Stimulated activated effector memory CD8-positive, alpha-beta T cell treated with anti-CD3 and anti-CD28 coated beads, Interleukin-12 subunit alpha, Interleukin-12 subunit beta, amount 100 ng/mL, for 72 hours (primary cell): ENCODE measurements around the gene SEC24C.

Experiments
- ATAC-seq: fragments of 150-1000 bp; cut with Tn5 transposase; 2 replicates; pipeline ENCODE4 v1.10.0; 2021
- DNase-seq, 2 donors: peaks; one replicate each; pipeline ENCODE4 v3.0.0; 2021 to 2022; ENCODE audit warnings: low spot score in 2 of 2
- H3K27ac Mint-ChIP-seq: one replicate; pipeline ENCODE4 v1.8.0; 2022; ENCODE audit warnings: mild to moderate bottlenecking, mixed read lengths
- H3K36me3 Mint-ChIP-seq: one replicate; pipeline ENCODE4 v1.8.0; 2022; ENCODE audit warnings: mild to moderate bottlenecking, mixed read lengths
- H3K4me1 Mint-ChIP-seq: one replicate; pipeline ENCODE4 v1.8.0; 2022; ENCODE audit warnings: mixed read lengths
- H3K4me3 Mint-ChIP-seq: one replicate; pipeline ENCODE4 v1.8.0; 2022; ENCODE audit warnings: mild to moderate bottlenecking, mixed read lengths
- H3K9me3 Mint-ChIP-seq: one replicate; pipeline ENCODE4 v1.8.0; 2022; ENCODE audit warnings: mixed read lengths

SEC24C gene

DNA sequence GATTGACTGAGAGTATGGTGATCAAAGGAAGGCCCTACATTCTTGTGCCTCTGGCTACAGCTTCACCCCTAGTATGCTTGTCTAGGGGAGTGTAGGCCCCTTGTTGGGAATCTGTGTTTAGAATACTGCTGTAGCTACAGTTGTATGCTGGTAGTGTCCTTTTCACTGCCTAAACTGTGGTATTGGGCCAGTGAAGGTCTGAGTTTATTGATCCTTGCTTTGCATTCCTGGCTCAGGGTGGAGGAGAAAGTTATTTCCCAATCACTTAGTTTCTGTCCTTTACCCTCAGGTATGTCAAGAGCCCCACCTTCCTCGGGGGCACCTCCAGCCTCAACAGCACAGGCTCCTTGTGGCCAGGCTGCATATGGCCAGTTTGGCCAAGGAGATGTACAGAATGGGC lies 6.6 kb downstream of the SEC24C start:
- peaks cover 43% of the 10 kb centered on the region for H3K4me1 Mint-ChIP-seq
- peaks cover 100% of the 10 kb centered on the region for H3K36me3 Mint-ChIP-seq
- H3K27ac Mint-ChIP-seq, result peak overlapping the region; percentile 77
- no peak overlapping the region for H3K4me3 Mint-ChIP-seq
- no peak for DNase-seq
- no peak for ATAC-seq
- no peaks in the 10 kb centered on the region for H3K9me3 Mint-ChIP-seq

DNA sequence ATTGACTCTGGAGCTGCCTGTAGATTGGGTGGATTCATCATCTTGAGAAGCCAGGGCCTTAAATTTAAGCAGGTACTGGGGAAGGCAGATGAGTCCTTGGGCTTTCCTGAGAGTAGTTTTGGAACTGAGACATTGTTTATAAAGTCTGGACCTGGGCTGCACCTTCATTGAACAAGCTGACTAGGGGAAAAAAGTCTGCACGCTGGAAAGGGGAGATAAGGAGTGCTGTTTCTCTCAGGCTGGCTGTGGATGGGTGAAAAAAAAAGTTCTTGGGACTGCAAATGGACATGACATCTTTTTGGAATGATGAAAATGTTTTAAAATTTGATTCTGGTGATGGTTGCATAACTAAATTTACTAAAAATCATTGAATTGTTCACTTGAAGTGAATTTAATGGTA lies 12.0 kb downstream of the SEC24C start:
- ATAC-seq, result no peak
- Mint-ChIP-seq H3K27ac (peak overlapping the region; percentile 34), H3K4me1 (peaks cover 60% of the 10 kb centered on the region), H3K9me3 (no peaks in the 10 kb centered on the region), H3K4me3 (no peak overlapping the region), H3K36me3 (peaks cover 100% of the 10 kb centered on the region)
- DNase-seq, result no peak

DNA sequence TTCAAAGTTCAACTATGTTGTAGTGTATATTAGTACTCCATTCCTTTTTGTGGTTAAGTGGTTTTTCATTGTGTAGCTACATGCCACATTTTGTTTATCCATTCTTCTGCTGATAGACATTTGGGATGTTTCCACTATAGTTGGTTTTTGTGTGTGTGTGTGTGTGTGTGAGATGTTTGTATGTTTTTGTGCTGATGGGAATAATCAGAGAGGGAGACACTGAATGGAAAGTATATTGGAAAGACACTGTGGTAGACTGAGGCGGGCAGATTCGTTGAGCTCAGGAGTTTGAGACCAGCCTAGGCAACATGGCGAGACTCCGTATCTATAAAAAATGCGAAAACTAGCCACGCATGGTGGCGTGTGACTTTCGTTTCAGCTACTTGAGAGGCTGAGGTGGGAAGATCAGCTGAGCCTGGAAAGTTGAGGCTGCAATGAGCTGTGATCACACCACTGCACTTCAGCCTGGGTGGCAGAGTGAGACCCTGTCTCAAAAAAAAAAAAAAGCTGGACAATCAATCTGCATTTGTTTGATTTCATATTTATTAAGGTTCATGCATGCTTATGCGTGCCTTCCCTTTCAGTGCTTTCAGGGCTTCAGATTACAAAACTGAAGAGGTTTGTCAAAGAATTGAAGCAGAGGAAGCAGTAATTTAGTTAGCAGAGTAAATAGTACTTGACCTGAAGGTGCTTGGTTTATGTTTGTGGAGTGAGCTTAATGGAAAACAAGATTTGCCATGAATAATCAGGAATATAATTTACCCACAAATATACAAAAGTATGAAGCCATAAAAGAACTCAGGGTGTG lies 14.7 kb downstream of the SEC24C start:
- Mint-ChIP-seq H3K9me3 (no peaks in the 10 kb centered on the region), H3K4me1 (peaks cover 87% of the 10 kb centered on the region), H3K36me3 (peaks cover 100% of the 10 kb centered on the region), H3K4me3 (peak overlapping the region; percentile 58), H3K27ac (peak overlapping the region; percentile 77)
- DNase-seq (no peak), ATAC-seq (peak; percentile 27)

GRCh38 chr10:73759512-73760115 lies 15.4 kb downstream of the SEC24C start:
- H3K4me3 Mint-ChIP-seq, result peak overlapping the region; percentile 58
- H3K4me1 Mint-ChIP-seq, result peaks cover 85% of the 10 kb centered on the region
- DNase-seq, result peak in 1 of 2 donors; percentile 72
- no peaks in the 10 kb centered on the region for H3K9me3 Mint-ChIP-seq
- H3K27ac Mint-ChIP-seq, result peak overlapping the region; percentile 77
- peak; percentile 81 for ATAC-seq
- H3K36me3 Mint-ChIP-seq, result peaks cover 100% of the 10 kb centered on the region

GRCh38 chr10:73761781-73762180 lies 17.6 kb downstream of the SEC24C start:
- Mint-ChIP-seq H3K9me3 (no peaks in the 10 kb centered on the region), H3K36me3 (peaks cover 100% of the 10 kb centered on the region), H3K4me3 (no peak overlapping the region), H3K4me1 (peaks cover 82% of the 10 kb centered on the region), H3K27ac (peak overlapping the region; percentile 77)
- no peak for DNase-seq
- ATAC-seq, result no peak

DNA sequence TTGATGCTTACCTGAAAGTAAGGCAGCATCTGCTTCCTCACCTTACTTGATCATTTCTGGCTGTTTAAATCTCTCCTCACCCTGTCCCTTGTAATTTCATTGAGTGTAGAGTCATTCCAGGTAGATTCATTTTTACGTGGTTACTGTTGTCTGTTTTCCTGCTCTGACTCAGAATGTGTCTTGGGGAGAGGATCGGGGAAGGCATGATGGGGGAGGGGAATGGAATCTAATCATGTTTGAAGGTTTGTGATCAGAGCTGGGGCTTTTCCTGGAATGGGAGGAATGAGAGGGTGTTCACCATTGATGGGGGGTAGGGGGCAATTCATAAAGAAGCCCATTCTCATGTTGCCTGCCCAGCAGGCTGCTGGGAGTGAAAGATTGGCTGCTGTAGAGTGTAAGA lies 18.7 kb downstream of the SEC24C start:
- H3K27ac Mint-ChIP-seq, result peak overlapping the region; percentile 85
- peaks cover 74% of the 10 kb centered on the region for H3K4me1 Mint-ChIP-seq
- H3K4me3 Mint-ChIP-seq, result peak overlapping the region; percentile 40
- DNase-seq (peak in 1 of 2 donors; percentile 71), ATAC-seq (peak; percentile 78)
- no peaks in the 10 kb centered on the region for H3K9me3 Mint-ChIP-seq
- peaks cover 99% of the 10 kb centered on the region for H3K36me3 Mint-ChIP-seq

DNA sequence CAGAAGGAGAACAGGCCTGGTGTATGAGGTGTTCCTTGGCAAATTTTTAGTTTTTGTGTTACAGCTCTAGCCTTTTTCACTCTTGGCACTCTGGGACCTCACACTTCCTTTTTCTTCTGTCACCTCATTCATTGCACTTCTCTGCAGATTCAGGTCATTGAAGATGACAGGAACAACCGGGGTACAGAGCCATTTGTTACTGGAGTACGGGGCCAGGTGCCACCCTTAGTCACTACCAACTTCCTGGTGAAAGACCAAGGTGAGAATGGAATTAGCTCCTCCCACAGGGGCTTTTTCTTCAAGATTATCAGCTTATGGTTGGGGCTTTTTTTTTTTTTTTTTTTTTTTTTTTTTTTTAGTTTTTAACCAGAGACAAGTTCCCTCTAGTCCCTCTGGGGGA lies 19.2 kb downstream of the SEC24C start:
- H3K4me1 Mint-ChIP-seq, result peaks cover 70% of the 10 kb centered on the region
- H3K36me3 Mint-ChIP-seq, result peaks cover 99% of the 10 kb centered on the region
- peak; percentile 42 for ATAC-seq

DNA sequence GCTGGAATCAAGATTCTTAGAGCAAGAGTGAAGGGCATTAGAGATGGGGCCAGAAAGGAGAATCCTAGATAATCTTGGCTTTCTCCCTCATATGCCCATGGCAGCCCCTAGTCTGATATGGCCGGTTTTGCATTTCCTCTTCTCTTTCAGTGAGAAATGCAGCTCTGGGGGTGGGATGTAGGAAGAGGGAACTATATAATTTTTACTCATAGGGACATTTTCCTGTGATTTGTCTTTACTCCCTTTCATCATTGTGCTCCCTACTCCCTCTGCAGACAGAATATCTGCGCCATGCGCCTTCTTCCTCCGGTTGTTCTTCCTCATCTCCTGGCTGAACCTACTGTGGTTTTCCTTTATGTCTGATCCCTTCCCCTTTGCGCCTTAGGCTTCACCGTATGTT lies 20.9 kb downstream of the SEC24C start:
- Mint-ChIP-seq H3K36me3 (peaks cover 99% of the 10 kb centered on the region), H3K9me3 (no peaks in the 10 kb centered on the region), H3K27ac (peak overlapping the region; percentile 63), H3K4me3 (no peak overlapping the region), H3K4me1 (peaks cover 69% of the 10 kb centered on the region)
- DNase-seq, result no peak
- no peak for ATAC-seq

More for the DNA sequence above, 19.2 kb downstream of the SEC24C start:
- no peaks in the 10 kb centered on the region for H3K9me3 Mint-ChIP-seq
- DNase-seq, result no peak
- peak overlapping the region; percentile 85 for H3K27ac Mint-ChIP-seq
- peak overlapping the region; percentile 40 for H3K4me3 Mint-ChIP-seq

DNA sequence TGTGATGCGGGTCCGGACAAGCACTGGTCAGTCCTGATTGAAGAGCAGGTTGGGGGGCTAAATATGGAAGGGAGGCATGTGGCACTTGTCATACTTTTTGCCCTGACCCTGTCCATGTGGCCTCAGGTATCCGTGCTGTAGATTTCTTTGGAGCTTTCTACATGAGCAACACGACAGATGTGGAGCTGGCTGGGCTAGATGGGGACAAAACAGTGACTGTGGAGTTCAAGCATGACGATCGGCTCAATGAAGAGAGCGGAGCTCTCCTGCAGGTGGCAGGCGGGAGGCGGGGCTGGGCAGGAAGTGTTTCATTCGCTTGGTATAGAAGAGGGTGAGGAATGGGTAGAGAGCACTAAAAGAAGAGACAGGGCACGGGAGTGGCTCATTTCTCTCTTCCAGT lies 24.7 kb downstream of the SEC24C start:
- Mint-ChIP-seq H3K4me1 (peaks cover 50% of the 10 kb centered on the region), H3K27ac (peak overlapping the region; percentile 55), H3K4me3 (peak overlapping the region; percentile 8), H3K9me3 (no peaks in the 10 kb centered on the region), H3K36me3 (peaks cover 99% of the 10 kb centered on the region)
- ATAC-seq (no peak), DNase-seq (no peak)

- Mint-ChIP-seq H3K36me3 (peaks cover 99% of the 10 kb centered on the region), H3K4me3 (peak overlapping the region; percentile 8), H3K9me3 (no peaks in the 10 kb centered on the region), H3K4me1 (peaks cover 52% of the 10 kb centered on the region), H3K27ac (peak overlapping the region; percentile 55)
- ATAC-seq, result no peak
- DNase-seq, result no peak
Measured at GRCh38 chr10:73769396-73769795, 25.2 kb downstream of the SEC24C start.

GRCh38 chr10:73771722-73772280 lies 27.6 kb downstream of the SEC24C start:
- Mint-ChIP-seq H3K4me1 (peaks cover 59% of the 10 kb centered on the region), H3K27ac (peak overlapping the region; percentile 94), H3K36me3 (peaks cover 99% of the 10 kb centered on the region), H3K4me3 (peak overlapping the region; percentile 90), H3K9me3 (no peaks in the 10 kb centered on the region)
- peak; percentile 2 for ATAC-seq
- DNase-seq, result no peak

DNA sequence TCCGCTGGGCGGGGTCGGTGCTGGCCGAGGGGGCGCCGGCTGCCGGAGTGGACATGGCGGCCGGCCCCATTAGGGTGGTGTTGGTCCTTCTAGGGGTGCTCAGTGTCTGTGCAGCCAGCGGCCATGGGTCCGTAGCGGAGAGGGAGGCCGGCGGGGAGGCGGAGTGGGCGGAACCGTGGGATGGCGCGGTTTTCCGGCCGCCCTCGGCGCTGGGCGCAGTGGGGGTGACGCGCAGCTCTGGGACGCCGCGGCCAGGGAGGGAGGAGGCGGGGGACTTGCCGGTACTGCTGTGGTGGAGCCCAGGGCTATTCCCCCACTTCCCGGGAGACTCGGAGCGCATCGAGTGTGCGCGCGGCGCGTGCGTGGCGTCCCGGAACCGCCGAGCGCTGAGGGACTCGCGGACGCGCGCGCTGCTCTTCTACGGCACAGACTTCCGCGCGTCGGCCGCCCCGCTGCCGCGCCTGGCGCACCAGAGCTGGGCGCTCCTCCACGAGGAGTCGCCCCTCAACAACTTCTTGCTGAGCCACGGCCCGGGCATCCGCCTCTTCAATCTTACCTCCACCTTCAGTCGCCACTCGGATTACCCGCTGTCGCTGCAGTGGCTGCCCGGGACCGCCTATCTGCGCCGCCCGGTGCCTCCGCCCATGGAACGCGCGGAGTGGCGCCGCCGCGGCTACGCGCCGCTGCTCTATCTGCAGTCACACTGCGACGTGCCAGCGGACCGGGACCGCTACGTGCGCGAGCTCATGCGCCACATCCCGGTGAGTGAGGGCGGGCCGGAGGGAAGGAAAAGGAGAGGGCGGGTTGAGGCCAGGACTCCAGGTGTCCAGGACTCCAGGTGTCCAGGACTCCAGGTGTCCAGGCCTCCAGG lies 28.3 kb downstream of the SEC24C start:
- ATAC-seq (peak; percentile 83), DNase-seq (peak; percentile 81 to 94)
- H3K4me1 Mint-ChIP-seq, result peaks cover 64% of the 10 kb centered on the region
- no peaks in the 10 kb centered on the region for H3K9me3 Mint-ChIP-seq
- H3K27ac Mint-ChIP-seq, result peak overlapping the region; percentile 94
- H3K36me3 Mint-ChIP-seq, result peaks cover 100% of the 10 kb centered on the region
- peak overlapping the region; percentile 90 for H3K4me3 Mint-ChIP-seq

DNA sequence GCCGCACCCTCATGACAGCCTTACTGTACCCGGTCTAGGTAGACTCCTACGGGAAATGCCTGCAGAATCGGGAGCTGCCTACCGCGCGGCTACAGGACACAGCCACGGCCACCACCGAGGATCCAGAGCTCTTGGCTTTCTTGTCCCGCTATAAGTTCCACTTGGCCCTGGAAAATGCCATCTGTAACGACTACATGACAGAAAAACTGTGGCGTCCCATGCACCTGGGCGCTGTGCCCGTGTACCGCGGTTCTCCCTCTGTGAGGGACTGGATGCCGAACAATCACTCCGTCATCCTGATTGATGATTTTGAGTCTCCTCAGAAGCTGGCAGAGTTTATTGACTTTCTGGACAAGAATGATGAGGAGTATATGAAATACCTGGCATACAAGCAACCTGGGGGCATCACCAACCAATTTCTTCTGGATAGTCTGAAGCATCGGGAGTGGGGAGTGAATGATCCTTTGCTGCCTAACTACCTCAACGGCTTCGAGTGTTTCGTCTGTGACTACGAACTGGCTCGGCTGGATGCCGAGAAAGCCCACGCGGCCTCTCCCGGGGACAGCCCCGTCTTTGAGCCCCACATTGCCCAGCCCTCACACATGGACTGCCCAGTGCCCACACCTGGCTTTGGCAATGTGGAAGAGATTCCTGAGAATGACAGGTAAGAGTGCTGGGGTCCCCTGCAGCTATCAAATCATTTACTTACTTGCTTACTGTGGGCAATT lies 29.1 kb downstream of the SEC24C start:
- H3K9me3 Mint-ChIP-seq, result no peaks in the 10 kb centered on the region
- peaks cover 100% of the 10 kb centered on the region for H3K36me3 Mint-ChIP-seq
- DNase-seq, result peak in 1 of 2 donors; percentile 64
- H3K27ac Mint-ChIP-seq, result peak overlapping the region; percentile 94
- H3K4me3 Mint-ChIP-seq, result peak overlapping the region; percentile 90
- peak; percentile 2 for ATAC-seq
- H3K4me1 Mint-ChIP-seq, result peaks cover 66% of the 10 kb centered on the region

GRCh38 chr10:73774637-73775036 lies 30.5 kb downstream of the SEC24C start:
- H3K36me3 Mint-ChIP-seq, result peaks cover 100% of the 10 kb centered on the region
- DNase-seq, result no peak
- ATAC-seq, result no peak
- no peaks in the 10 kb centered on the region for H3K9me3 Mint-ChIP-seq
- H3K4me1 Mint-ChIP-seq, result peaks cover 56% of the 10 kb centered on the region
- peak overlapping the region; percentile 90 for H3K4me3 Mint-ChIP-seq
- H3K27ac Mint-ChIP-seq, result peak overlapping the region; percentile 94
